NAMALWA (cell line): ENCODE measurements around the gene SLC26A2.
A peak's percentile ranks its signal among the peaks of the same experiment; 100 is the strongest.
"Not testable (repeated sequence)": the region's sequence is repeated elsewhere in the genome, so short reads cannot be mapped to it uniquely, and the experiment has no call there.

Experiments
- DNase-seq: peaks from one replicate; pipeline ENCODE4 v3.0.0-alpha.2; 2015; ENCODE audit warnings: low spot score

Gene SLC26A2

DNA sequence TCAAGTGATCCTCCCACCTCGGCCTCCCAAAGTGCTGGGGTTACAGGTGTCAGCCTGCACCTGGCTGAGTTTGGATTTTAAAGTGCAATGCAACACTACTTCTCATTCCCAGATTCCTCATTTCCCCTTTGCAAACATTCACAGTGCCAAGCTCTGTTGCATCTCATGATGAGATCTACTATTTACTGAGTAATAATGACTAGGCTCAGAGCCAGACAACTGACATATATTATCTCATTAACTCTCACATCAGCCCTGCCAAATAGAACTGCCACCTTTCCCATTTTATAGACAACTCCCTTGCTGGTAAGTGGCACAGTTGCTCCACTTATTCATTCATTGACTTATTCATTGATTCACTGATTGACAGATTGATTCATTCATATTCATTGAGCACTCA is 22.9 kb upstream of the SLC26A2 start:
- no peak for DNase-seq

DNA sequence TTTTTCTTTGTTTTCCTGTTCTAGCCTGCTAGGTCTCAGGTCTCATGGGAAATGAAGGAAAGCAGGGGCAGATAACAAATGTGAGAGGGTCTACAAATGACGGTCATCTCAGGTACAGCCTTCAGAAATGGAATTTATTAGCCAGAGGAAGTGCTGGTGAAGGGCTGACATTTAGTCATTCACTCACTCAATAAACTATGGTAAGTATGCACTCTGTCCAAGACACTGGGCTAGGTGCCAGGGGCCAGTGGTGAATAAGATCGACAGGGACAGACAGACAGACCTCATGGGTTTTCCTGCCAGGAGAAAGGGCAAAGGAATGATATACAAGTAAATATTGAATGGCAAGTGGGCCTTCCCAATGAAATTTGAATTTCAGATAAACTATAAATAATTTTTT is 22.3 kb upstream of the SLC26A2 start:
- DNase-seq, result no peak

DNA sequence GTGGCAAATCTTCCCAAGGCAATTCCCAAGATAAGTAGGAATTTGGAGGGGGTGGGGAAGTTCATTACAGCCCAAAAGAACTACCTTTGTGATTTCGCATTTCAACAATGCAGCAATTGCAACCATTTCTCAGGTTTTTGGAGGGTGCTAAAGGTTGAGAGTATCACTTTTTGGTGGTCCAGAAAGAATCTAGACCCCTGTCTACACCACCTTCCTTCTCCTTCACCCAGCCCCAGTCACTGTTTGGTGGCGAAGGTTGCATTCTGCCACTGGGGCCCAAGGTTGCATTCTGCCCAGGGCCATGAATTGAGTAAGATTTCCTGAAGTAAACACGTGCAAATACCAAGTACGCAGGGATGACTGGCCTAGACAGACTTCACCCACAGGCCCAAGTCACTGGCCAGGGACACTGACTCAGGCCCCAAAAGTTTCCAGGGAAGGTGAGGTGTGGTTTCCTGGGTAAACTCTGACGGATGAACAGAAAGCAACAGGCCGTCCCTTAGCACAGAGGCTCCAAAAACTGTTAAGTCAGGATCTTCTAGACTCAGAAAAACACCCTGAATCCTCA is 21.7 kb upstream of the SLC26A2 start:
- DNase-seq, result no peak

DNA sequence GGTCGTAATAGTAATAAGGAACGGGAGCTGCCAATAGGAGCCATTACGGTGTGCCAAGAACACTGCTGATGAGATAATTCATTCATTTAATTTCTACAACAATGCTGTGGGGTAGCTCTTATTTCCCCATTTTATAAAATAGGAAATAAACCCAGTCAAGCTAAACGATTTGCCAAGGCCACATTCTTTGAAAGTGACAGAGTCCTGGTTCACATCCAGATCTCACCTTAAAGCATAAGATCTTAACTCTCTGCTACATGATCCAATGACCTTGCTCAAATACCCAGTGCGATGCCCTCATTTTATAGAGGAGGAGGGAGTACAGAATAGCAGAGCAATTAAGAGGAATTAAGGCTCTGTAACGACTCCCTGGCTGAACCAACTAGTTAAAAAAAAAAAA is 21.0 kb upstream of the SLC26A2 start:
- DNase-seq, result no peak

DNA sequence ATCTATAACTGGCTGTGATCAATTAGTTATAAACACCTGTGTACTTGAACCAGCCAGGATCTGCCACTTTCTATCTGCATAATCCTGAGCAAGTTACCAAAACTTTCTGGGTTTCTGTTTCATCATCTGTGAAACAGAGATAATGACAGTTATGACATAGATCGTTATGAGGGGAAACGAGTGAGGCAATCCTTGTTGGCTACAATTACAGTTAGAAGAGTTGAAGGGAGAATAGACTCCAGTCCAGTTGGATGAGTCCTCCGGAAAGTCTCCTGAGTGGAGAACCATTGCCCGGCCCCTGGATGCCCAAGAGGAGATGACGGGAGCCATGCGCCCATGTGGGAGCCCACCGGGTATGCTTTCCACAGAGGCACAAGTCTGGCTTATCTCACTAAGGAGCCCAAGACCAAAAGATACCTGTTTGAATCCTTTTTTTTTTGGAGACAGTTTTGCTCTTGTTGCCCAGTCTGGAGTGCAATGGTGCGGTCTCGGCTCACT is 20.4 kb upstream of the SLC26A2 start:
- no peak for DNase-seq

DNA sequence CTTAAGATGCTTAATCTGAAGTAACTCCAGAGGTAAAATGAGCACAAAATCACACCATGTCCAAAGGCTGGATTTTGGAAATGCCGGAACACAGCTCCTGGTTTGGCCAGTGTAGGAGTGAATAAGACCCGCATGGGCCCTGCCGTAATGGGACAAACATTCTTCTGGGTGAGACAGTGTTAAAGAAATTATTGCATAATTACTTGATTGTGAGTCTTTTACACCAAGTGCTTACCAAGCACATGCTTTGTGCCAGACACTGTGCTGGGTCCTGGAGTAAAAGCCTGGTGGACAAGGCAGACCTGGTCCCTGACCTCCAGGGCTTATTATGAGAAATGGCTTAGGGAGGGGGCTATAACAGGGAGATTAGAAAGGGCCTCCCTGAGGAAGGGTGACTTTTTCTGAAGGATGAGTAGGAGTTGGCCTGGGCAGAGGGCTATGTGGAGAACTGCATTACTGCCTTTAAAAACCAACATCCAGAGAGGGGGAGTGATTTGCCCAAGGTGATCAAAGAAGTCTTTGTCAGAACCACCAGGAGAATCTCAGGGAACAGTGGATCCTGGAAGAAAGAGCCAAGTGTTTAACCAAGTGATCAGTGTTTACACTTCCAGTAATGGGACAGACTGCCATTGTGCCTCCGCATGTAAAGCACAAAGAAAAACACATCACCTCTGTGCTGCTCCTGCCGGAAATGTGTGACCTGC is 19.5 kb upstream of the SLC26A2 start:
- no peak for DNase-seq

DNA sequence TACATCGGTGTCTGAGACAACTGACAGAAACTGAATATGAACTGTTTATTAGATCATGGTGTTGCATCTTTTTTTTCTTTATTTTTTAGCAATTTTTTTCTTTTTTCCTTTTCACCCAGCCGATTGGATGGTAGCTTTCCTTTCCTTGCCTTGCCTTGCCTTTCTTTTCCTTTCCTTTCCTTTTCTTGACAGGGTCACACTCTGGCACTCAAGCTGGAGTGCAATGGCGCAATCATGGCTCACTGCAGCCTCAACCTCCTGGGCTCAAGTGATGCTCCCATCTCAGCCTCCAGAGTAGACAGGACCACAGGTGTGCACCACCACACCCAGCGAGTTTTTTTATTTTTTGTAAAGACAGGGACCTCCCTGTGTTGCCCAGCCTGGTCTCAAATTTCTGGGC is 18.8 kb upstream of the SLC26A2 start:
- DNase-seq, result no peak

DNA sequence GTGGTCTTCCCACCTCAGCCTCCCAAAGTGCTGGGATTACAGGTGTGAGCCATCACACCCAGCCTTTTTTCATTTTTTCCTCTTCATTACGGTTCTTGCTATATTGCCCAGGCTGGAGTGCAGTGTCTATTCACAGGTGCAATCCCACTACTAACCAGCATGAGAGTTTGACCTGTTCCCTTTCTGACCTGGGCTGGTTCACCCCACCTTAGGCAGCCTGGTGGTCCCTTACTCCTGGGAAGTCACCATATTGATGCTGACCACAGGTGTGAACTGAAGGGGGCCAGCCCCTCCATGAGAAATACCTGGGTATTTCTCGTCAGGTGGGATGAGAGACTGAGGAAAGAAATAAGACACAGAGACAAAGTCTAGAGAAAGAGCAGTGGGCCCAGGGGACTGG is 18.4 kb upstream of the SLC26A2 start:
- DNase-seq, result no peak

DNA sequence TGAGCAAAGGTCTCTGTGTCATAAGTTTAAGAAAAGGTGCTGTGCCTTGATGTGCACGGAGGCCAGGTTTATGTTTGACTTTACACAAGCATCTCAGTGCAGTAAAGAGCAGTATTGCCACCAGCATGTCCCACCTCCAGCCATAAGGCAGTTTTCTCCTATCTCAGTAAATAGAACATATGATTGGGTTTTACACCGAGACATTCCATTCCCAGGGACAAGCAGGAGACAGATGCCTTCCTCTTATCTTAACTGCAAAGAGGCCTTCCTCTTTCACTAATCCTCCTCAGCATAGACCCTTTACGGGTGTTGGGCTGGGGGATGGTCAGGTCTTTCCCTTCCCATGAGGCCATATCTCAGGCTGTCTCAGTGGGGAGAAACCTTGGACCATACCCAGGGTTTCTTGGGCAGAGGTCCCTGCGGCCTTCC is 17.8 kb upstream of the SLC26A2 start:
- not testable (repeated sequence) for DNase-seq

DNA sequence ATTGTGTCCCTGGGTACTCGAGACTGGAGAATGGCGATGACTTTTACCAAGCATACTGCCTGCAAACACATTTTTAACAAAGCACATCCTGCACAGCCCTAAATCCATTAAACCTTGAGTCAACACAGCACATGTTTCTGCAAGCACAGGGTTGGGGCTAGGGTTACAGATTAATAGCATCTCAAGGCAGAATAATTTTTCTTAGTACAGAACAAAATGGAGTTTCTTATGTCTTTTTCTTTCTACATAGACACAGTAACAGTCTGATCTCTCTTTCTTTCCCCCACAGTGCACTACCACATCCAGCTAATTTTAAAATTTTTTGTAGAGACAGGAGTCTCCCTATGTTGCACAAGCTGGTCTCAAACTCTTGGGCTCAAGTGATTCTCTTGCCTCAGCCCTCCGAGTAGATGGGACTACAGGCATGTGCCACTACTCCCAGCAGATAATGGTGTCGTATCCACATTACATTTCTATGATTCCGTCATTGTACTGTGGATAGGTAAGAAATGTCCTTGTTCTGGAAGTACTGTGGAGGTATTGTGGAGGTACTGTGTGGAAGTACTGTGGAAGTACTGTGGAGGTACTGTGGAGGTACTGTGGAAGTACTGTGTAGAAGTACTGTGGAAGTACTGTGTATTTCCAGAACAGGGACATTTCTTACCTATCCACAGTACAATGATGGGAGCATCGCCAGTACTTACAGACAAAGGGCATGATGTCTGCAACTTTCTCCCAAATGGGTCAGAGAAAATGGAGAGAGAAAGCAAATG is 17.2 kb upstream of the SLC26A2 start:
- not testable (repeated sequence) for DNase-seq

DNA sequence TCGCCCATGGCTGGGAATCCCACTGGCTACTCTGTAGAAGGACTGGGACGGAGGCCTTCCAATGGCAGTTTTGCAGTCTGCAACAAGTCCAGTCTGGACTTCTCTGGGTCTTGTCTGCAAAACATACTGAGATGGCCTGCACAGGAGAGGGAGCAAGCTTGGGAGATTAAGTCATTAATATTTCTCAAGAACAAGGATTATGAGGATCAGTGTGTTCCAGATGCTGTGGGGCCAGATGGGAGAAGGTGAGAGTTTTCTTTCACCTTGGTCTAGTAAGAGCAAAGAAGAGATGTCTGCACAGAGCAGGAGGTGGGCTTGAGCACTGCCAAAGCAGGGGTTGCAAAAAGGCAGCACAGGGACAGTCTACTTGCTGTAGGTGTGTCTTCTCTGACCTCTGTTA is 15.9 kb upstream of the SLC26A2 start, which contains the start of gene PDE6A:
TSS of gene PDE6A (minus strand) at position 128 of the 400 bp plus-strand sequence. CDS start at position 8, 120 bp downstream.
- DNase-seq, result no peak

DNA sequence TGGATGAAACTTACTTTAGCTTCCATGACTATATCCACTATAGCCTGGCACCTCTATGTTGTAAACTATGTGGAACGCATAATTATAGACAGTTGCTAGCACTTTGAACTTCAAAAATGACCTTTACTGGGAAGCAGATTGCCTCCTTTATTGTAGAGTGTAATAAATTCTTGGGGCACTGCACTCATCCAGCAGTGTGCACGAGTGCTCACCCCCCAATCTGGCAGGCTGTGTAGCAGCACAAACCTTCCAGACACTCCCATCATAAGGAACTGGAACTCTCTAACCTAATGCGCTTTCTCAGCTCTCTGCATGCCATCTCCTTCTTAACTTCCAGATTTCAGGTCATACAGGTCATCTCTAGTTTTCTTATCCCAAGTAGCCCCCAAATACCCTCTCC is 14.4 kb upstream of the SLC26A2 start:
- DNase-seq, result no peak

DNA sequence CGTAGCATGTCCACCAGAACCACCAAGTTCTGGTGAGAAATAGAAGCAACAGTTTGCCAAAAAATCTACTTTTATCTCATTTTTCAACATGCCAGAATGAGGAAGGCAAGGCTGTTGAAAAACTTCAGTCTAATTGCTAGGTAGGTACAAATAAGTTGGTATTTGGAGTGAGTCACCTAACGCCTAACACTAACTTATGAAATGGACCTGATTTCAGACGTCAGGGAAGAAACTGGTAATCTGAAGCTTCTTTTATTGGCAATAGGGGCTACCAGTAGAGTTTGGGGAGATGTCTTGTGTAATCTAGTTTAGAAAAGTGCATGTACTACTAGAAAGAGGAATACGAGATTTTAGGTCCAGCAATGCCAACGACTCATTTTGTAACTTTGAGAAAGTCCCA is 11.6 kb upstream of the SLC26A2 start:
- DNase-seq, result no peak

DNA sequence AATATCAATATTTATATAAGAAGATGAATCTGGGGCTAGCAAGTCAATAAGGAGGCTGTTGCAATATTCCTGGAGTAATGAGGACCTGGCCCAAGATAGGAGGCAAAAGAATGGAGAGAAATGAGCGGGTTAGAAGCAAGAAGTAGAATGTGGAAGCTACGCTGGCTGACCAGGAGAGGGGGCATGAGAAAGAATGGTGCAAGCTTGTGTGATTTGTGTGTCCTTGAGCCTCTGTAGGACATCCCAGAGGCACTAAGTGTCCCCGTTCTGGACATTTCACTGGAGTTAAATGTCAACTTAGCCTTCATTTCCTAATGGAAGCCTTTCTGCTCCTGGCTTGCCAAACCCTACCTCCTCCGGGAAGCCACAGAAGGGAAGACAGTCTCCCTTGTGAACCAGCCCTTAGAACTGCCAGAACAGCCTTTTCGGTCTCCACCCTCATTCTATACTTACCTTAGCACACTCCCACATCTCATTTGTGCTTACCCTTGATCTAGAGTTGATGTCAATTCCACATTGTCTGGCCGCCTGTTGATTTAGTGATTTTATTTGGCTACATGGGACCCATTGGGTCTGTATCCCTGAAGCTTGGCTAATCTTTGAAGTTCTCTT is 9.3 kb upstream of the SLC26A2 start:
- DNase-seq, result peak; percentile 21

DNA sequence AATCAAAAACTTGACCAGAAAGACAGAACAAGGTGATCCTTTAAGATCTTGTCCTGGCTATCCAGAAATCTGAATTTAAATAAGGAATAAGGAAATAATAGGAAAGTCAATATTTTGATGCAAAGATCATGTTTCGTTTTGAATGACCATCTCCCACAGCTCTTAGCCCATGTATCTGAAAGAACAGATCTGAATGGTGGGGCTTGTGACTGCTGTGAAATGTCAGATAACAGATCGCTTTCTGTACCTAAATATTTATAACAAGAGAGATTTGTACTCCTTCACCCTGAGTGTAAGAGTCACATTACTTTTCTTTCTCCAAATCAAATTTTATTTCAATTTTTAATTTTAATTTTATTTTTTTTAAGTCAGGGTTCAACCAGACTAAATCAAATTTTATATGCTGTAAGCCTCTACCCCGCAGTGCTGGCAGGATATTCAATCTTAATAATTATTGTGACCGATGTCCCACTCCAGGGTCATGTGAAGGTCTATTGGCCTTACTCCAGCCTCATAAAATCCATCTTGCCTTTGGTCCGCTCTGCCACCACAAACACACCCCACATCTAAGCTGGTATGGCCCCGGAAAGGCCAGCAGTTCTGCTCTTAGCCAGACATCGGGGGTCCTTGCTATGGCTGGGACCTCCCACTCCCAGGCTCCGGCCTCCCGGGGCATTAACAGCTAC is 7.0 kb upstream of the SLC26A2 start:
- no peak for DNase-seq

DNA sequence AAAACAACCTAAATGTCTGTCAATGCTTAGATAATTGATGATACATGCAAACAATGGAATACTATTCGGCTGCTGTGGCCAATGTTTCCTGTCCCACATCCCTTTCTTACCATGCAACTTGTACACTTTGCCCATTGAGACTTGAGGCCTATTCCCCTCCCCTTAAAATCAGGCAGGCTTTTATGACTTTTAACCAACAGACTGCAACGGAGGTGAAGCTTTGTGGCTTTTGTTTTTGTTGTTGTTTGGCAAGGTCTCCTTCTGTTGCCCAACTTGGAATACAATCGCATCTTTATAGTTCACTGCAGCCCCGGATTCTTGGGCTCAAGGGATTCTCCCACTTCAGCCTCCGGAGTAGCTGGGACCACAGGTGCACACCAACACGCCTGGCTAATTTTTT is 5.8 kb upstream of the SLC26A2 start:
- no peak for DNase-seq

DNA sequence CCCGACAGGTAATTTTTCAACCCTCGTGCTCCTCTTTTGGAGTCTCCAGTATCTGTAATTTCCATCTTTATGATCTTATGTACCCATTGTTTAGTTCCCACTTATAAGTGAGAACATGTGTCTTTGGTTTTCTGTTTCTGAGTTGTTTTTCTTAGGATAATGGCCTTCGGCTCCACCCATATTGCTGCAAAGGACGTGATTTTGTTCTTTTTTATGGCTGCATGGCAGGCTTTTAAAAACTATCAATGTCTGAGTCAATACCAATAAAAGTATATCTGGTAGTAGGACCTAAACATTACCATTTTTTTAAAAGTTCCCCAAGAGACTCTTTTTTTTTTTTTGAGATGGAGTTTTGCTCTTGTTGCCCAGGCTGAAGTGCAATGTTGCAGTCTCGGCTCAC is 3.9 kb upstream of the SLC26A2 start:
- DNase-seq, result no peak

DNA sequence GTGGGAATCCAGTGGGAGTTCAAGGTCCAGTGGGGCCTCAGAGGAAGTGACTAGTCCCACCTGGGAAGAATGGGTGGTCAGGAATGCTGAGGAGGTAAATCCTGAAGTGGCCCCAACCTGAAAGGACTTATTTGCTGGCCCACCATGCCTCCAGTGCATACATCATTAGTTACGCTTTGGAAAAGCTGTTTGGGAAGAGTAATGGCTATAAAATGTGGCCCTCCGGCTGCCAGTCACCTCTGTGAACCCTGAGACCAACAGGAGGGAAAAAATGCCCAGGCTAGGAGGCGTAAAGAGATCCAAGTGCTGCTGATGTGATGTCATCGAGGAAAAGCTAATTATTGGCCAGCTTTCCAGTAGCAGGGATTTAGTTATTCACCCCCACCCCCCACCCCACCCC is 2.7 kb upstream of the SLC26A2 start:
- no peak for DNase-seq

DNA sequence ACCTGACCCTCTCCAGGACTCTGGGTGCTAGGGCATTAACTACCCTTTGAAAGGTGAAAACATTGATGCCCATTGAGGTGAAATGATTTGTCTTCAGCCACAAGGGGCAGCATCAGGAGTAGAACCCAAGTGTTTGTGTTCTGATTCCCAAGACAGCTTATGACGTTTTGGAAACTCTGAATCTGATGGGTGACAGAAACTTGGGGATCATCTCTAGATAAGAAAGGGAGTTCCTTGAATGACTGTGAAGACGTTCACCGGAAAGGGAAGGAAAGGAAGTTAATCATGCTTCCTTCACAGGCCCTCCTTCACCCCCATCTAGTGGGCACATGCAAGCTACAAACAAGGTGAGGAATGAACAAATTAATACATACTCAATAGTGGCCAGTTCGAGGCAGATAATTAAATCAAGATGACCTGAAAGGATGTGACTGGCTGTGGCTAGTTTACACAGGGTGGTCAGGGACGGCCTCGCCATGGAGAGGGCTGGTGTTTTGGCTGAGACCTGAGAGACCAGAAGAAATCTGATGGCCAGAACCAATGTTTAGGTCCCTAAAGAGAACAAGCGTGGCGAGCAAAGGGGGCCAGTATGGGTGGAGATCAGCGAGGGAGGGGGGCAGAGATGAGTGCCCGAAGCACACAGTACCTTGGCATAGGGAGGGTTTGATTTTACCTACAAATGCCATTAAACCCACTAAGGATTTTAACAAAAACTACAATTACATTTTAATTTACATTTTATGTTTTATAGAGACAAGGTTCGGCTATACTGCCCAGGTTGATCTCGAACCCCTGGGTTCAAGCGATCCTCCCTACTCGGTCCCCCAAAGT is 937 bp upstream of the SLC26A2 start:
- DNase-seq, result peak; percentile 81

DNA sequence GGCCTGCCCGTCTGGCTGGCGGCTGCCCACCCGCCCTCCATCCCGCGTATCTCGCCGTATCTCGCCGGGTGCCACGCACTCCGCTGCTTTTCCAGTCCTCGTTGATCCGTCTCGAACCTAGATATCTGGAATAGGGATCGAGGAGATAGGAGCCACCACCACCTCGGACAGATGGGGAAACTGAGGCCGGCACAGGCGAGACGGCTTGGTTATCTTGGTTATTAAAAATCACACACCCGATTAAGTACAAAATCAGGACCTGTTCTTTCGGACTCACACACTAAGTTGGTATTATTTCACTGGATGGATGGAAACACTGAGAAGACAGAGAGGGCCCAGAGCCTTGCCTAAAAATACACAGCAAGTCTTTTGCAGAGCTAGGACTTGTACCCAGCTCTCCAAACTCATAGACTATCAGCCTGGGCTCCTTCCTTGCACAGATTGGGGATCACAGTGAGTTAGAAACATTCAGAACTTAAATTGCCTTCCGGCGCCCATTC is 678 bp downstream of the SLC26A2 start:
- peak; percentile 19 for DNase-seq

DNA sequence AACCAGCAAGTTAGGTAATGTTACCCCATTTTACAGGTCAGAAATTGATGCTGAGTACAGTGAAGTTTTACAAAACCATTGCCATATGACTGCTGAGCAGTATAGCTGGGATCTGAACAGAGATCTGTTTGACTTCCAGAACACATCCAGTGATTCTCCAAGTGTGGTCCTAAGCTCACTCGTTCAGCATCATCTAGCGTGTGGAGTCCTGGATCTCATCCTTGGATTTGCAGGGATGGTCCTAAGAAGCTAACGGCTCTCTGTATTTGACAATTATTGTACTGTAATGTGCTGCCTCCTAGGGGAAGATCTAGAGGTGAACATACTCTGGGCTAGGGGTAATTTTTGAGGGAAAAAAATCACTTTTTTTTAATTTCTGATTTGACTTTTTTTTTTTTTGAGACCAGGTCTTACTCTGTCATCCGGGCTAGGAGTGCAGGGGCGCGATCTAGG is 1.4 kb downstream of the SLC26A2 start:
- peak; percentile 48 for DNase-seq
